ENCODE data around the gene SCG3.

DNA sequence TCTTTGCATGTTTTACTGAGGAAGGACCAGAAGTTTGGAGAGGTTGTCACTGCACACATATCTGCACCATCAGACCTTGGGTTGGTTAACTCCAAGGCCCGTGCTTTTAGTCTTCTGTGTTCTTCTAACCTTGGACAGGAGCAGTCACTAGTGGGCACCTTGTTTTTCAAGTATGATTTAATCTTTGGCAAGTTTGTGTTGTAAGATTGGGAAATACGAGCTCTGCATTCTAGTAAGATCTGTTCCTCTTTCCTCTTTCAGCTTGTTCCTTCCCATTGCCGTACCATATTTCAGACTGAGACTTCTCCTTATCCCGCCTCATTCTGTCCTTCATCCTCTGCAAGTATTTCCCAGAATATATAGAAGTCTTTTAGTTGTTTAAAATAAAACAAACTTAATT, 75.2 kb downstream of the SCG3 start:
- TF ChIP-seq, protein P1, sequence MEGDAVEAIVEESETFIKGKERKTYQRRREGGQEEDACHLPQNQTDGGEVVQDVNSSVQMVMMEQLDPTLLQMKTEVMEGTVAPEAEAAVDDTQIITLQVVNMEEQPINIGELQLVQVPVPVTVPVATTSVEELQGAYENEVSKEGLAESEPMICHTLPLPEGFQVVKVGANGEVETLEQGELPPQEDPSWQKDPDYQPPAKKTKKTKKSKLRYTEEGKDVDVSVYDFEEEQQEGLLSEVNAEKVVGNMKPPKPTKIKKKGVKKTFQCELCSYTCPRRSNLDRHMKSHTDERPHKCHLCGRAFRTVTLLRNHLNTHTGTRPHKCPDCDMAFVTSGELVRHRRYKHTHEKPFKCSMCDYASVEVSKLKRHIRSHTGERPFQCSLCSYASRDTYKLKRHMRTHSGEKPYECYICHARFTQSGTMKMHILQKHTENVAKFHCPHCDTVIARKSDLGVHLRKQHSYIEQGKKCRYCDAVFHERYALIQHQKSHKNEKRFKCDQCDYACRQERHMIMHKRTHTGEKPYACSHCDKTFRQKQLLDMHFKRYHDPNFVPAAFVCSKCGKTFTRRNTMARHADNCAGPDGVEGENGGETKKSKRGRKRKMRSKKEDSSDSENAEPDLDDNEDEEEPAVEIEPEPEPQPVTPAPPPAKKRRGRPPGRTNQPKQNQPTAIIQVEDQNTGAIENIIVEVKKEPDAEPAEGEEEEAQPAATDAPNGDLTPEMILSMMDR (IDR thresholded peaks at IDR 0.05) = no peak
- TF ChIP-seq POLR2AphosphoS5 (IDR thresholded peaks at IDR 0.05) = no peak
- TF ChIP-seq POLR2A (IDR thresholded peaks at IDR 0.05; ENCODE audit: low read depth) = no peak
